T-helper 1 cell treated with Interleukin-12 subunit alpha and Interleukin-12 subunit beta and Interleukin-4 antibody, amounts not matched to agents 30 μg/mL and 1 μg/mL, for 36 hours (primary cell): ENCODE data around the gene SACS.

Experiments used
- H3K27ac Mint-ChIP-seq: one replicate; pipeline ENCODE4 v1.8.0; 2021; ENCODE audit warnings: mild to moderate bottlenecking, mixed read lengths
- H3K27me3 Mint-ChIP-seq: one replicate; pipeline ENCODE4 v1.8.0; 2021; ENCODE audit warnings: low read depth, mixed read lengths
- H3K36me3 Mint-ChIP-seq: one replicate; pipeline ENCODE4 v1.8.0; 2021; ENCODE audit warnings: low read depth, mixed read lengths
- H3K4me1 Mint-ChIP-seq: one replicate; pipeline ENCODE4 v1.8.0; 2021; ENCODE audit warnings: low read depth, mixed read lengths
- H3K4me3 Mint-ChIP-seq: one replicate; pipeline ENCODE4 v1.8.0; 2021; ENCODE audit warnings: mild to moderate bottlenecking, moderate library complexity, mixed read lengths
- H3K9me3 Mint-ChIP-seq: one replicate; pipeline ENCODE4 v1.8.0; 2021; ENCODE audit warnings: mixed read lengths

SACS gene

GRCh38 chr13:23433171-23434153 is at the start of gene SACS:
Gene SACS (minus strand): TSS chr13:23433702. CDS start chr13:23411239, 22,463 bp downstream.
- Mint-ChIP-seq H3K27me3 (peaks cover 31% of the 10 kb centered on the region), H3K36me3 (no peaks in the 10 kb centered on the region), H3K4me1 (peaks cover 1% of the 10 kb centered on the region), H3K9me3 (no peaks in the 10 kb centered on the region), H3K4me3 (no peak within 1 kb of the TSS), H3K27ac (no peak within 1 kb of the TSS)

- Mint-ChIP-seq H3K4me3 (no peak overlapping the region), H3K27me3 (peaks cover 35% of the 10 kb centered on the region), H3K4me1 (no peaks in the 10 kb centered on the region), H3K27ac (no peak overlapping the region), H3K9me3 (peaks cover 21% of the 10 kb centered on the region), H3K36me3 (peaks cover 3% of the 10 kb centered on the region)
Measured at GRCh38 chr13:23480324-23480723, 46.8 kb upstream of the SACS start.

GRCh38 chr13:23477101-23477500 is 43.6 kb upstream of the SACS start:
- no peak overlapping the region for H3K27ac Mint-ChIP-seq
- H3K36me3 Mint-ChIP-seq: peaks cover 3% of the 10 kb centered on the region
- no peaks in the 10 kb centered on the region for H3K4me1 Mint-ChIP-seq
- H3K4me3 Mint-ChIP-seq: no peak overlapping the region
- H3K9me3 Mint-ChIP-seq: peaks cover 19% of the 10 kb centered on the region
- peaks cover 32% of the 10 kb centered on the region for H3K27me3 Mint-ChIP-seq

GRCh38 chr13:23473221-23473620 is 39.7 kb upstream of the SACS start:
- Mint-ChIP-seq H3K9me3 (no peaks in the 10 kb centered on the region), H3K36me3 (no peaks in the 10 kb centered on the region), H3K4me3 (no peak overlapping the region), H3K27me3 (peaks cover 25% of the 10 kb centered on the region), H3K4me1 (no peaks in the 10 kb centered on the region), H3K27ac (no peak overlapping the region)

- no peaks in the 10 kb centered on the region for H3K36me3 Mint-ChIP-seq
- H3K4me3 Mint-ChIP-seq: no peak overlapping the region
Measured at GRCh38 chr13:23472189-23472588, 38.7 kb upstream of the SACS start.

GRCh38 chr13:23470790-23471614 is 37.5 kb upstream of the SACS start:
- no peaks in the 10 kb centered on the region for H3K9me3 Mint-ChIP-seq
- H3K4me1 Mint-ChIP-seq: peaks cover 4% of the 10 kb centered on the region
- H3K36me3 Mint-ChIP-seq: no peaks in the 10 kb centered on the region
- H3K27ac Mint-ChIP-seq: no peak overlapping the region
- H3K4me3 Mint-ChIP-seq: no peak overlapping the region
- peaks cover 12% of the 10 kb centered on the region for H3K27me3 Mint-ChIP-seq

More at GRCh38 chr13:23472189-23472588, 38.7 kb upstream of the SACS start:
- Mint-ChIP-seq H3K9me3 (no peaks in the 10 kb centered on the region), H3K4me1 (no peaks in the 10 kb centered on the region), H3K27ac (no peak overlapping the region), H3K27me3 (peaks cover 16% of the 10 kb centered on the region)

- no peak overlapping the region for H3K27ac Mint-ChIP-seq
- H3K4me1 Mint-ChIP-seq: peaks cover 5% of the 10 kb centered on the region
- H3K4me3 Mint-ChIP-seq: no peak overlapping the region
- no peaks in the 10 kb centered on the region for H3K36me3 Mint-ChIP-seq
- peaks cover 17% of the 10 kb centered on the region for H3K27me3 Mint-ChIP-seq
- H3K9me3 Mint-ChIP-seq: no peaks in the 10 kb centered on the region
Measured at GRCh38 chr13:23469951-23470421, 36.5 kb upstream of the SACS start.

- Mint-ChIP-seq H3K36me3 (no peaks in the 10 kb centered on the region), H3K27ac (no peak overlapping the region), H3K27me3 (peaks cover 21% of the 10 kb centered on the region), H3K4me3 (no peak overlapping the region), H3K4me1 (peaks cover 5% of the 10 kb centered on the region), H3K9me3 (no peaks in the 10 kb centered on the region)
Measured at GRCh38 chr13:23468811-23469210, 35.3 kb upstream of the SACS start.

- peaks cover 5% of the 10 kb centered on the region for H3K4me1 Mint-ChIP-seq
Measured at GRCh38 chr13:23467932-23468278, 34.4 kb upstream of the SACS start.

GRCh38 chr13:23467048-23467931 is 33.8 kb upstream of the SACS start:
- H3K27ac Mint-ChIP-seq: no peak overlapping the region
- H3K4me1 Mint-ChIP-seq: peaks cover 5% of the 10 kb centered on the region
- H3K9me3 Mint-ChIP-seq: no peaks in the 10 kb centered on the region
- H3K36me3 Mint-ChIP-seq: no peaks in the 10 kb centered on the region
- peaks cover 26% of the 10 kb centered on the region for H3K27me3 Mint-ChIP-seq
- no peak overlapping the region for H3K4me3 Mint-ChIP-seq

More at GRCh38 chr13:23467932-23468278, 34.4 kb upstream of the SACS start:
- H3K27me3 Mint-ChIP-seq: peaks cover 26% of the 10 kb centered on the region
- H3K4me3 Mint-ChIP-seq: no peak overlapping the region
- H3K27ac Mint-ChIP-seq: no peak overlapping the region
- no peaks in the 10 kb centered on the region for H3K36me3 Mint-ChIP-seq
- no peaks in the 10 kb centered on the region for H3K9me3 Mint-ChIP-seq

- Mint-ChIP-seq H3K4me3 (peak overlapping the region; percentile 66), H3K27me3 (peaks cover 30% of the 10 kb centered on the region), H3K36me3 (no peaks in the 10 kb centered on the region), H3K4me1 (peaks cover 5% of the 10 kb centered on the region), H3K27ac (no peak overlapping the region), H3K9me3 (no peaks in the 10 kb centered on the region)
Measured at GRCh38 chr13:23466144-23467002, 32.9 kb upstream of the SACS start.

GRCh38 chr13:23463661-23464060 is 30.2 kb upstream of the SACS start:
- Mint-ChIP-seq H3K27ac (no peak overlapping the region), H3K36me3 (no peaks in the 10 kb centered on the region), H3K27me3 (peaks cover 25% of the 10 kb centered on the region), H3K4me3 (no peak overlapping the region), H3K4me1 (peaks cover 5% of the 10 kb centered on the region), H3K9me3 (no peaks in the 10 kb centered on the region)

- Mint-ChIP-seq H3K27ac (no peak overlapping the region), H3K4me3 (no peak overlapping the region), H3K4me1 (peaks cover 5% of the 10 kb centered on the region), H3K9me3 (no peaks in the 10 kb centered on the region), H3K36me3 (no peaks in the 10 kb centered on the region), H3K27me3 (peaks cover 25% of the 10 kb centered on the region)
Measured at GRCh38 chr13:23462815-23463559, 29.5 kb upstream of the SACS start.
